Gastroesophageal sphincter (tissue), 4 donors: ENCODE data around the gene RETREG1. TPM values are rescaled to one million over a fixed set of nuclear protein-coding genes. Genes with fewer than 3 reads are reported as not detected.

ENCODE experiments used
- ATAC-seq: fragments of 150-250 bp; one replicate; pipeline ENCODE4 v1.9.1; 2016; ENCODE audit warnings: mild to moderate bottlenecking, moderate library complexity
- H3K27ac ChIP-seq, 4 donors: fragments of 200-600 bp; sonication (generic) in 3 of 4; 1 replicate in 3 of 4; 2 replicates in 1 of 4; pipeline ENCODE4 v1.5.1; 2016 to 2019
- H3K27me3 ChIP-seq: fragments of 200-600 bp; sonication (generic); one replicate; pipeline ENCODE4 v1.5.1; 2019
- H3K36me3 ChIP-seq, 2 donors: fragments of 200-600 bp; sonication (generic); one replicate each; pipeline ENCODE4 v1.5.1; 2019; ENCODE audit warnings: control low read depth in 1 of 2
- H3K4me1 ChIP-seq, 3 donors: fragments of 200-600 bp; sonication (generic); 1 replicate in 2 of 3; 2 replicates in 1 of 3; pipeline ENCODE4 v1.5.1; 2016 to 2019; ENCODE audit warnings: control low read depth in 2 of 3
- H3K4me3 ChIP-seq, 2 donors: fragments of 200-600 bp; sonication (generic); one replicate each; pipeline ENCODE4 v1.5.1; 2019; ENCODE audit warnings: mild to moderate bottlenecking in 1 of 2, moderate library complexity in 1 of 2
- H3K9me3 ChIP-seq, 3 donors: fragments of 200-600 bp; sonication (generic); one replicate each; pipeline ENCODE4 v1.5.1; 2017 to 2019; ENCODE audit warnings: control low read depth in 2 of 3
- CTCF ChIP-seq, 4 experiments: fragments of 200-600 bp in 2 of 4; fragments of 450-650 bp in 2 of 4; sonication (generic) in 1 of 4; IDR thresholded peaks; one replicate each; pipeline ENCODE4 v1.5.1; 2017 to 2019; ENCODE audit warnings: antibody characterized with exemption in 4 of 4, mild to moderate bottlenecking in 2 of 4, moderate library complexity in 2 of 4
- EP300 ChIP-seq: sonication (generic); formaldehyde crosslinking; IDR thresholded peaks from one replicate; pipeline ENCODE4 v1.6.1; 2017; ENCODE audit warnings: antibody characterized with exemption, mild to moderate bottlenecking
- POLR2A ChIP-seq, 2 donors: fragments of 450-650 bp; IDR thresholded peaks; one replicate each; pipeline ENCODE4 v1.6.1; 2017; ENCODE audit warnings: antibody characterized with exemption in 2 of 2, mild to moderate bottlenecking in 2 of 2, moderate library complexity in 1 of 2
- POLR2AphosphoS5 ChIP-seq: sonication (generic); formaldehyde crosslinking; IDR thresholded peaks from one replicate; pipeline ENCODE4 v1.6.1; 2017; ENCODE audit warnings: antibody characterized with exemption
- WGBS, 2 donors: methylation state at CpG; one replicate each; pipeline ENCODE4 v1.1.5; 2018; ENCODE audit warnings: low coverage in 1 of 2; 5-methylcytosine and 5-hydroxymethylcytosine counted together
- total RNA-seq, 4 donors: library from RNA; depleted of rRNA; stranded (reverse); fragments of >200 nt; gene quantifications; one replicate each; pipeline ENCODE4 v1.1.0, GENCODE V29; 2016

Gene RETREG1
- total RNA-seq: 10 to 100 TPM in 3 of 4 donors, 1 to 10 TPM in 1; 7.3 to 21.3 (median 15.7) TPM

- H3K36me3 ChIP-seq: no peaks in the 10 kb centered on the region
- H3K4me3 ChIP-seq: peak within 1 kb of the TSS; percentile 60 to 76
- H3K27ac ChIP-seq: peak within 1 kb of the TSS in 3 of 4 donors; percentile 65 to 82 (median 77)
- peak; percentile 90 for ATAC-seq
- peak in 1 of 2 donors; percentile 24 for TF ChIP-seq POLR2A (IDR thresholded peaks at IDR 0.05)
- no peak for TF ChIP-seq POLR2AphosphoS5
- no peak for TF ChIP-seq CTCF (IDR thresholded peaks at IDR 0.05)
- no peak for TF ChIP-seq EP300
- no peaks in the 10 kb centered on the region for H3K9me3 ChIP-seq
- 0% methylated on average over 1 of the region's 86 CpGs; no CpG with 5 or more reads in 1 of the 2 donors for WGBS, 2 donors
- H3K4me1 ChIP-seq: peaks cover 0 to 28% (median 10%) of the 10 kb centered on the region in 3 donors
- H3K27me3 ChIP-seq: no peaks in the 10 kb centered on the region
These were observed at the start of gene RETREG1 for GRCh38 chr5:16616536-16617273. Gene RETREG1, minus strand, starts transcription at chr5:16616997. Its CDS starts 26 bp downstream, at chr5:16616971.

- Histone ChIP-seq H3K4me3 (no peak overlapping the region), H3K9me3 (no peaks in the 10 kb centered on the region), H3K27me3 (no peaks in the 10 kb centered on the region), H3K27ac (no peak overlapping the region), H3K4me1 (peaks cover 0 to 17% (median 0%) of the 10 kb centered on the region in 3 donors), H3K36me3 (peaks cover 0 to 6% of the 10 kb centered on the region in 2 donors)
- no peak for TF ChIP-seq POLR2A (IDR thresholded peaks at IDR 0.05)
- TF ChIP-seq POLR2AphosphoS5: no peak
- TF ChIP-seq CTCF (IDR thresholded peaks at IDR 0.05): no peak
- no peak for TF ChIP-seq EP300
- 80 to 84% methylated on average over 3 to 11 of the region's 19 CpGs for WGBS, 2 donors
- ATAC-seq: no peak
These were observed 49.5 kb upstream of the RETREG1 start for GRCh38 chr5:16666130-16666882.

GRCh38 chr5:16665601-16666000, 48.8 kb upstream of the RETREG1 start:
- Histone ChIP-seq H3K27me3 (no peaks in the 10 kb centered on the region), H3K4me3 (no peak overlapping the region), H3K27ac (no peak overlapping the region), H3K36me3 (peaks cover 0 to 6% of the 10 kb centered on the region in 2 donors), H3K4me1 (peaks cover 0 to 17% (median 0%) of the 10 kb centered on the region in 3 donors), H3K9me3 (no peaks in the 10 kb centered on the region)
- WGBS, 2 donors: 47 to 48% methylated on average over 3 of the region's 3 CpGs
- TF ChIP-seq POLR2AphosphoS5: no peak
- TF ChIP-seq EP300: no peak
- TF ChIP-seq POLR2A (IDR thresholded peaks at IDR 0.05): no peak
- no peak for TF ChIP-seq CTCF (IDR thresholded peaks at IDR 0.05)
- ATAC-seq: no peak

- H3K36me3 ChIP-seq: peaks cover 0 to 3% of the 10 kb centered on the region in 2 donors
- no peak overlapping the region for H3K4me3 ChIP-seq
- no peaks in the 10 kb centered on the region for H3K9me3 ChIP-seq
- peaks cover 0 to 10% (median 0%) of the 10 kb centered on the region in 3 donors for H3K4me1 ChIP-seq
- TF ChIP-seq POLR2AphosphoS5: no peak
- no peak for TF ChIP-seq POLR2A (IDR thresholded peaks at IDR 0.05)
- no peak for TF ChIP-seq EP300
- no peak for TF ChIP-seq CTCF (IDR thresholded peaks at IDR 0.05)
- 86% methylated on average over 3 of the region's 5 CpGs; no CpG with 5 or more reads in 1 of the 2 donors for WGBS, 2 donors
- no peak overlapping the region for H3K27ac ChIP-seq
- ATAC-seq: no peak
- no peaks in the 10 kb centered on the region for H3K27me3 ChIP-seq
These were observed 47.6 kb upstream of the RETREG1 start for GRCh38 chr5:16664368-16664767.
